Measurements from ENCODE around the gene SLC9A5.

SLC9A5 gene

DNA sequence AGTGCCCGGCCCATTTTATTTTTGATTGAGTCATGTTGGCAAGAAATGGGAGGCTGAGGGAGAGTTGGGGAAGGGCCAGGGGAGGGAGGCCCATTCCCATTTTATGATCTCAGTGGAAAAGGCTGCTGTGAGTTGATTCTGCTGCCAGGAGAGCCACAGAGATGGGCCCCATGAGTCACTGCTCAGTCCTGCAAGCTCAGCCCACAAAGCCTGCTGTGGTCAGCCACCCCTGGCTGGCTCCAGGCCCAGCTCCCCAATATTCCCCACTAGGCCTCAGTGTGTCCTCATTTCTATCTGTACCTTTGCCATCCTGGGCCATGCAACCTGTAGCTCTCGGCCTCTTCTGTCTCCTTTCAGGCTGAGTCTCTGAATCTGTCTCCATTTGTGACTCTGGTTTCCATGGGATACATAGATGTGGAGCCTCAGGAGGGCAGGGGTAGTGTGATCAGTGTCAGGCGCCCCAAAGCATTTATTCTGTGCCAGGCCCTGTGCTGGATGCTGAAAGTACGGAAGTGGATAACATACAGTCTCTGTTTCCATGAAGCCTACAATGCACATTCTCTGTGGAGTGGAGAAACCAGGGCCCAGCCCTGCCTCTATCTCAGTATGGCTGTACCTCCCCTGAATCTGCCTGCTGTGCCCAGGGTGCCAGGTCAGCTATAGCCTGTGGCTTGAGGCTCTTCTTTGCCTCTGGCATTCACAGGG lies 28.7 kb downstream of the SLC9A5 start:
- no CpG with 5 or more reads among the region's 4 CpGs for WGBS (ENCODE audit: insufficient coverage, insufficient read length)
- H3K27ac ChIP-seq (ENCODE audit: low read length): no peak overlapping the region

DNA sequence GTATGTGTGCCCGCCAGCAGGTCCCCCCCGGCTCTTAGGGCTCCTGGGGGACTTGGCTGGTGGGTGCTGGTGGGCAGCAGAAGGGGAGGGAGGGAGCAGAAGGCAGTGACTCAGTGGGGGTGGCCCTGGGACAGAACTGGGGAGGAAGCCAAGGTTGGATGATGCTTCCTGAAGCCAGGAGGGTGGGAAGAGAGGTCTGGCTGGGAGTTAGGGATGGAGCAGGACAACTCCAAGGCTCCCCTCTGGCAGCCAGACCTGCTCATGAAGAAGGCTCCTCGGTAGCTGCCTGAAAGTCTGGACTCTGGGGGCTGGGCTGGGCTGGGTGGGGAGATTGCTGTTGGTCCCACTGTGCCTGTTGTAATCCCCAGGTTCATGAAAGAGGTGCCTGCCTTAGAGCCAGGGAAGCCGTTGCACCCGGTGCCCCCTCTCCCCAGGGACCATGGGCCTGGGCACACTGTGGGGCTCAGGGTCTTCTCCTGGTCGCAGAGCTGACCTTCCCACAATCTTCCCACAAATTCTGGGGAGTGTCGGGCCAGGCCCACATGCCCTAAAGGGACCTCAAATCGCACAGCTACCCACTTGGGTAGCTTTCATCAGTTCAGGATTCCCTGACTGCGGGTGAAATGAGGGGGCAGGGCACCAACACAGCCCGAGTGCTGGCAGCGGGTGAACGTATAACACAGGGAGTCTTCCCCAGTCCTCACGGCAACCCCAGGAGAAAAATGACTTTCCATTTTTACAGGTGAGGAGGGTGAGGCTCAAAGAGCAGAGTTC lies 29.4 kb downstream of the SLC9A5 start:
- WGBS (ENCODE audit: insufficient coverage, insufficient read length): no CpG with 5 or more reads among the region's 13 CpGs
- H3K4me3 ChIP-seq (ENCODE audit: low read length): no peak overlapping the region; the same call in 1 of the 2 replicates
- no peaks in the 10 kb centered on the region for H3K9me3 ChIP-seq (ENCODE audit: control insufficient read depth, insufficient read depth, low read length)
- H3K27ac ChIP-seq (ENCODE audit: low read length): no peak overlapping the region
- H3K4me1 ChIP-seq (ENCODE audit: control insufficient read depth, insufficient read depth, low read length): peaks cover 2% of the 10 kb centered on the region; the same call in 1 of the 2 replicates
- no peak for DNase-seq (ENCODE audit: low read depth, low spot score)
- H3K27me3 ChIP-seq (ENCODE audit: control insufficient read depth, insufficient read depth, low read length): no peaks in the 10 kb centered on the region
- H3K36me3 ChIP-seq (ENCODE audit: control insufficient read depth, insufficient read depth, low read length): no peaks in the 10 kb centered on the region

More for the DNA sequence above, 28.7 kb downstream of the SLC9A5 start:
- no peak overlapping the region for H3K4me3 ChIP-seq (ENCODE audit: low read length)
- no peaks in the 10 kb centered on the region for H3K27me3 ChIP-seq (ENCODE audit: control insufficient read depth, insufficient read depth, low read length)
- DNase-seq (ENCODE audit: low read depth, low spot score): no peak
- no peaks in the 10 kb centered on the region for H3K36me3 ChIP-seq (ENCODE audit: control insufficient read depth, insufficient read depth, low read length)
- H3K4me1 ChIP-seq (ENCODE audit: control insufficient read depth, insufficient read depth, low read length): peaks cover 2% of the 10 kb centered on the region; the same call in 1 of the 2 replicates
- no peaks in the 10 kb centered on the region for H3K9me3 ChIP-seq (ENCODE audit: control insufficient read depth, insufficient read depth, low read length)

DNA sequence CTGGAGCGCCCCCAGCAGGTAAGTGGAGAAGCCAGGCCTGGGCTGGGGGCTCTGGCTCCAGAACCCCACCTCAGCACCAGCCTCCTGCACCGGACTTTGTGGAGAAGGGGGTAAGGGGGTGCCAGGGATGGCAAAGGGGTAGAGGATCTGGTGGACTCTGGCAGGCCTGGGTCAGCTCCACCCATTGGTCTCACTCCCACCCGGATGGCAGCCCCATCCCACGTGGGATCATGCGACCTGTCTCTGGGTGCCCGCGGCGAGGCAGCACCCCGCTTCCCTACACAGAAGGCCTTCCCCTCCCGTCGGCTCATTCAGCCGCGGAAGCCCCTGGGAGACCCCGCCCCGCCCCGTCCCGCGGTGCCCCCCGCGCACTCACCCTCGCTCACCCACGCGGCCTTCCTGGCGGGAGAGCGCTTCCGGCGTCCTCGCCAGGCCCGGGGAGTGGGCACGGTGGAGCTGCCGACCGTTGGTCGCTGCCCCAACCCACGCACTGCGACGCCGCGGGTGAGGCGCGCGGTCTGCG lies 30.1 kb downstream of the SLC9A5 start:
- Histone ChIP-seq H3K4me3 (ENCODE audit: low read length) (peak overlapping the region; percentile 59; the same call in 1 of the 2 replicates), H3K27ac (ENCODE audit: low read length) (no peak overlapping the region), H3K4me1 (ENCODE audit: control insufficient read depth, insufficient read depth, low read length) (peaks cover 2% of the 10 kb centered on the region; the same call in 1 of the 2 replicates), H3K9me3 (ENCODE audit: control insufficient read depth, insufficient read depth, low read length) (no peaks in the 10 kb centered on the region), H3K27me3 (ENCODE audit: control insufficient read depth, insufficient read depth, low read length) (no peaks in the 10 kb centered on the region), H3K36me3 (ENCODE audit: control insufficient read depth, insufficient read depth, low read length) (no peaks in the 10 kb centered on the region)
- WGBS (ENCODE audit: insufficient coverage, insufficient read length): no CpG with 5 or more reads among the region's 42 CpGs
- DNase-seq (ENCODE audit: low read depth, low spot score): no peak

DNA sequence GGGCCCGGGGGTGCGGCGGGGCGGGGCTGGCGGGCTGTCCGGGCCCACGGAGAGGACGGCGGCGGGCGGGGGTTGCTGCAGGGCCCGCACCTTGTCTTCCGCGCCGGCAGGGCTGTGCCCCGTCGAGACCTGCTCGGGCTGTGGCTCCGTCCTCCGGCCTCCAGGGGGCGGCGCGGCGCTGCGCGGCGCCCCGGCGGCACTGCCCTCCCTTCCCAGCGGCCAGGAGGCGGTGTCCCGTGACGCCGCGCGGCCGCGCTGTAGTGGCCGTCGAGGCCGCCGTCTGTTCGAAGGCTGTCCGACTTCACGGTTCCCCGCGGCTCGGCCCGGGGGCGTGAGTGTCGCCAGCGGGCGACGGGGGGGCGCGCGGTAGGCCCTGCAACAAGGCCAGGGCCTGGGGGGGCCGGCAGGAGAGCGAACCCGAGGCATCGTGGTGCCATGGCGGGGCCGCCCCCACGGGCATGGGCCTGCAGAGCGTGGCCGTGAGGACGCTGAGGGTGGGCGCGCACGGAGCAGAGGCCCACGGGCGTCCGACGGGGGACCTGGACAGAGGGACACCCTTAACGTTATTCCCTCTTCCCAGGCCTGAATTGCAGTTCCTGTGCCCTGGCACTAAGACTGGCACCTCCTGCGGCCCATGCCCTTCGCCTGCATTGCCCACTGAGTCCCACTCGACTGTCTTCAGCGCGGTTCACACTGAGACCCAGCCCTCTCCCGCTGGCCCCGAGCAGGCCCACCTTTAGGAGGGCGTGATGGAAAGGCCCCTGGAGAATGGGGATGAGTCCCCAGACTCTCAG lies 30.7 kb downstream of the SLC9A5 start, which contains the start of gene PLEKHG4:
Gene PLEKHG4 (plus strand): TSS at position 237 of the 794 bp plus-strand sequence. CDS start 513 bp downstream, at position 750.
- DNase-seq (ENCODE audit: low read depth, low spot score): no peak
- no peaks in the 10 kb centered on the region for H3K27me3 ChIP-seq (ENCODE audit: control insufficient read depth, insufficient read depth, low read length)
- H3K36me3 ChIP-seq (ENCODE audit: control insufficient read depth, insufficient read depth, low read length): no peaks in the 10 kb centered on the region
- no peaks in the 10 kb centered on the region for H3K9me3 ChIP-seq (ENCODE audit: control insufficient read depth, insufficient read depth, low read length)
- H3K27ac ChIP-seq (ENCODE audit: low read length): no peak within 1 kb of the TSS
- H3K4me3 ChIP-seq (ENCODE audit: low read length): peak within 1 kb of the TSS; percentile 59; the same call in 1 of the 2 replicates
- WGBS (ENCODE audit: insufficient coverage, insufficient read length): no CpG with 5 or more reads among the region's 83 CpGs
- peaks cover 2% of the 10 kb centered on the region; the same call in 1 of the 2 replicates for H3K4me1 ChIP-seq (ENCODE audit: control insufficient read depth, insufficient read depth, low read length)

DNA sequence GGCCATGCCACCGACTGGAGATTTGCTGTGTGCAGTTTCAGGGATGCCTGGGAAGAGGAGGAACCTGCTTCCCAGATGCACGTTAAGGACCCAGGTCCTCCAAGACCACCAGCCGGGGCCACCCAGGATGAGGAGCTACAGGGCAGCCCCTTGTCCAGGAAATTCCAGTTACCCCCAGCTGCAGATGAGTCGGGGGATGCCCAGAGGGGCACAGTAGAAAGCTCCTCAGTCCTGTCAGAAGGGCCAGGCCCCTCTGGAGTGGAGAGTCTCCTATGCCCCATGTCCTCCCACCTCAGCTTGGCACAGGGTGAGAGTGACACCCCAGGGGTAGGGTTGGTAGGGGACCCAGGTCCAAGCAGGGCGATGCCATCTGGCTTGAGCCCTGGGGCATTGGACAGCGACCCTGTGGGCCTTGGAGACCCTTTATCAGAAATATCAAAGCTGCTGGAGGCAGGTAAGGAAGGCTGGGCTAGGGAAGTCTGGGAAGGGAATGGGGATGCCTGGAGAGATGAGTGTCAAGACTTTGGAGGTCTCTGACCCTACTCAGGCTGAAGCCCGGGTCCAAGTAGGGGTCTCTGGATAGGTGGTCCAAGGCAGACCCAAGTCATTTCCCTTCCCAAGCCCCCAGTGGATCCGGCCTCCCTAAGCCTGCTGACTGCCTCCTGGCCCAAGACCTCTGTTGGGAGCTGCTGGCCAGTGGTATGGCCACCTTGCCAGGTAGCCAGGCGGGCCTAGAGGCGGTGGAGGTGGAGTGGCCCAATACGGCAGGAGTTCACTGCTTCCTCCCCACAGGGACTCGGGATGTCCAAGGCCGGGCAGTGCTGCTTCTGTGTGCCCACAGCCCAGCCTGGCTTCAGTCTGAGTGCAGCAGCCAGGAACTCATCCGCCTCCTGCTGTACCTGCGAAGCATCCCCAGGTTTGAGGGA lies 31.6 kb downstream of the SLC9A5 start:
- WGBS (ENCODE audit: insufficient coverage, insufficient read length): no CpG with 5 or more reads among the region's 15 CpGs
- Histone ChIP-seq H3K9me3 (ENCODE audit: control insufficient read depth, insufficient read depth, low read length) (no peaks in the 10 kb centered on the region), H3K27ac (ENCODE audit: low read length) (no peak overlapping the region), H3K36me3 (ENCODE audit: control insufficient read depth, insufficient read depth, low read length) (peaks cover 3% of the 10 kb centered on the region; the same call in 1 of the 2 replicates), H3K4me1 (ENCODE audit: control insufficient read depth, insufficient read depth, low read length) (peaks cover 4% of the 10 kb centered on the region; the same call in 1 of the 2 replicates), H3K4me3 (ENCODE audit: low read length) (no peak overlapping the region), H3K27me3 (ENCODE audit: control insufficient read depth, insufficient read depth, low read length) (no peaks in the 10 kb centered on the region)
- DNase-seq (ENCODE audit: low read depth, low spot score): no peak

DNA sequence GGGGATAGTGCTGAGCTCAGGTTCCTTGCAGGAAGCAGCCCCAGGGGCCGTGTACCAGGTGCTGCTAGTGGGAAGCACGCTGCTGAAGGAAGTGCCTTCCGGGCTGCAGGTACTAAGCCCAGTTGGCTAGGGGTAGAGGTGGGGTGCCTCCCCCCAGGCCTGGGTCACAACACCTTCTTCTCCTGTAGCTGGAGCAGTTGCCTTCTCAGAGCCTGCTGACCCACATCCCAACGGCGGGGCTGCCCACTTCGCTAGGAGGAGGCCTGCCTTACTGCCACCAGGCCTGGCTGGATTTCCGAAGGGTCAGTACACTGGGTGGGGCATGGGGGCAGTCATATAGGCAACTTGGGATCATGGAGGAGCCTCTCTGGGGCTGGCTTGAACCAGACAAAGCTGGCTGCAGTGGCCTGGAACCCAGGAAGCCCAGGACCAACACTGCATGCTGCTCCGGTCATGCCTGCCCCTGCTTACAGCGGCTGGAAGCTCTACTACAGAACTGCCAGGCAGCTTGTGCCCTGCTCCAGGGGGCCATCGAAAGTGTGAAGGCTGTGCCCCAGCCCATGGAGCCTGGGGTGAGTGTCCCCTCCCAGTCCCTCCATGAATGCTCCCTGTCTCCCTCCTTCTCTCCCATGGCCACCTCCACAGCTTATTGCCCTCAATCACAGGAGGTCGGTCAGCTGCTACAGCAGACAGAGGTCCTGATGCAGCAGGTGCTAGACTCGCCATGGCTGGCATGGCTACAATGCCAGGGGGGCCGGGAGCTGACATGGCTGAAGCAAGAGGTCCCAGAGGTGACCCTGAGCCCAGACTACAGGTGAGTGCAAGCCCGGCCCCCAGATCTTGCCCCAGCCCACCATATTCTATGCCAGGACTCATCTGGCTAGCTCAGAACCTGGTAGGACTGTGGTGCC lies 33.0 kb downstream of the SLC9A5 start:
- H3K4me1 ChIP-seq (ENCODE audit: control insufficient read depth, insufficient read depth, low read length): peaks cover 4% of the 10 kb centered on the region; the same call in 1 of the 2 replicates
- H3K9me3 ChIP-seq (ENCODE audit: control insufficient read depth, insufficient read depth, low read length): no peaks in the 10 kb centered on the region
- no peak for DNase-seq (ENCODE audit: low read depth, low spot score)
- no peak overlapping the region for H3K4me3 ChIP-seq (ENCODE audit: low read length)
- peaks cover 3% of the 10 kb centered on the region; the same call in 1 of the 2 replicates for H3K36me3 ChIP-seq (ENCODE audit: control insufficient read depth, insufficient read depth, low read length)
- H3K27ac ChIP-seq (ENCODE audit: low read length): no peak overlapping the region
- WGBS (ENCODE audit: insufficient coverage, insufficient read length): no CpG with 5 or more reads among the region's 14 CpGs
- H3K27me3 ChIP-seq (ENCODE audit: control insufficient read depth, insufficient read depth, low read length): no peaks in the 10 kb centered on the region

DNA sequence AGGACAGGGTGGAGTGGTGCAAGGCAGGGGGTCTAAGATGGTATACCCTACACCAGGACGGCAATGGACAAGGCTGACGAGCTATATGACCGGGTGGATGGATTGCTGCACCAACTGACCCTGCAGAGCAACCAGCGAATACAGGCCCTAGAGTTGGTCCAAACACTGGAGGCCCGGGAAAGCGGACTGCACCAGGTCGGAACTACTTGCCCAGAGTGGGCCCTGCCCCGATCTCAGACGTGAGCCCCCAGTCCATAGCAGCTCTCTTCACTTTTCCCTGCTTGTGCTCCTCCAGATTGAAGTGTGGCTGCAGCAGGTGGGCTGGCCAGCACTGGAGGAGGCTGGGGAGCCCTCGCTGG lies 33.6 kb downstream of the SLC9A5 start:
- H3K36me3 ChIP-seq (ENCODE audit: control insufficient read depth, insufficient read depth, low read length): peaks cover 3% of the 10 kb centered on the region; the same call in 1 of the 2 replicates
- no CpG with 5 or more reads among the region's 10 CpGs for WGBS (ENCODE audit: insufficient coverage, insufficient read length)

DNA sequence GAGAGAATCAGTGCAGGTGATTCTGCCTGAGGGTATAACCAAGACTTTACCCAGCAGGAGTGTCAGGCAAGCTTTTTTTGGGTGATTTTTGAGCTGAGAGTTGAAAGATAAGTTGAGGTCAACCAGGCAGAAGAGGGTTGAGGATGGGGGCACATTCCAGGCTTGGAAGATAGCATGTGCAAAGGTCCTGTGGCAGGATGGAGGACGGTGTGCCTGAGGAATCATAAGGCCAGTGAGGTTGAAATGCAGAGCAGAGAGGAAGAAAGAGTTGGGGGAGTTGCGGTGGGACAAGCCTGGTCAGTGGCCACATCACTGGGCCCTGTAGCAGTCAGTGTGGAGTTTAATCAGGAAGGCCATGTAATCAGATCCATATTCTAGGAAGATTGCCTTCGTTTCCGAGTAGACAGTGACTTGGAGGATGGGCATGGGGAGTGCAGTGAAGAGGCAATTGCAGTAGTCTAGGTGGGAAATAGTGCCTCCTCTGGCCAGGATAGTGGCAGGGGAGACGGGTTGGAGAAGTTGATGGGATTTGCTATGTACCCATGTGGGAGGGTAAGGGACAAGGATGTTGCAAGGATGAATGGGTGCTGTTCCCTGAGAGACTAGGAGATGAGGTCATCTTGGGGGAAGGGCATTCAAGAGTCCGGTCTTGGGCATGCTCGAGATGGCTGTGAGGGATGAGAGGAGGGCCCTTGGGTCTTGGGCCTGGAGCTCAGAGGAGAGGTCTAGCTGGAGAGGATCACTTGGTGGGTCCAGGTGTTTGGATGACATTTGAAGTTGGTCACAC lies 34.5 kb downstream of the SLC9A5 start:
- Histone ChIP-seq H3K4me3 (ENCODE audit: low read length) (no peak overlapping the region), H3K4me1 (ENCODE audit: control insufficient read depth, insufficient read depth, low read length) (peaks cover 4% of the 10 kb centered on the region; the same call in 1 of the 2 replicates), H3K36me3 (ENCODE audit: control insufficient read depth, insufficient read depth, low read length) (peaks cover 3% of the 10 kb centered on the region; the same call in 1 of the 2 replicates), H3K27me3 (ENCODE audit: control insufficient read depth, insufficient read depth, low read length) (no peaks in the 10 kb centered on the region), H3K9me3 (ENCODE audit: control insufficient read depth, insufficient read depth, low read length) (no peaks in the 10 kb centered on the region), H3K27ac (ENCODE audit: low read length) (no peak overlapping the region)
- DNase-seq (ENCODE audit: low read depth, low spot score): no peak
- WGBS (ENCODE audit: insufficient coverage, insufficient read length): no CpG with 5 or more reads among the region's 7 CpGs

More for the DNA sequence above, 33.6 kb downstream of the SLC9A5 start:
- DNase-seq (ENCODE audit: low read depth, low spot score): no peak
- H3K4me1 ChIP-seq (ENCODE audit: control insufficient read depth, insufficient read depth, low read length): peaks cover 4% of the 10 kb centered on the region; the same call in 1 of the 2 replicates
- no peaks in the 10 kb centered on the region for H3K9me3 ChIP-seq (ENCODE audit: control insufficient read depth, insufficient read depth, low read length)
- no peaks in the 10 kb centered on the region for H3K27me3 ChIP-seq (ENCODE audit: control insufficient read depth, insufficient read depth, low read length)
- no peak overlapping the region for H3K4me3 ChIP-seq (ENCODE audit: low read length)
- no peak overlapping the region for H3K27ac ChIP-seq (ENCODE audit: low read length)

Measured in iPS DF 6.9 (cell line).